ENCODE measurements around the gene APC2. TPM values are rescaled to one million over a fixed set of nuclear protein-coding genes. Genes with fewer than 3 reads are reported as not detected.

The APC2 gene
- total RNA-seq, 2 experiments from 2014 or later, result 0.57 to 5.5 TPM

DNA sequence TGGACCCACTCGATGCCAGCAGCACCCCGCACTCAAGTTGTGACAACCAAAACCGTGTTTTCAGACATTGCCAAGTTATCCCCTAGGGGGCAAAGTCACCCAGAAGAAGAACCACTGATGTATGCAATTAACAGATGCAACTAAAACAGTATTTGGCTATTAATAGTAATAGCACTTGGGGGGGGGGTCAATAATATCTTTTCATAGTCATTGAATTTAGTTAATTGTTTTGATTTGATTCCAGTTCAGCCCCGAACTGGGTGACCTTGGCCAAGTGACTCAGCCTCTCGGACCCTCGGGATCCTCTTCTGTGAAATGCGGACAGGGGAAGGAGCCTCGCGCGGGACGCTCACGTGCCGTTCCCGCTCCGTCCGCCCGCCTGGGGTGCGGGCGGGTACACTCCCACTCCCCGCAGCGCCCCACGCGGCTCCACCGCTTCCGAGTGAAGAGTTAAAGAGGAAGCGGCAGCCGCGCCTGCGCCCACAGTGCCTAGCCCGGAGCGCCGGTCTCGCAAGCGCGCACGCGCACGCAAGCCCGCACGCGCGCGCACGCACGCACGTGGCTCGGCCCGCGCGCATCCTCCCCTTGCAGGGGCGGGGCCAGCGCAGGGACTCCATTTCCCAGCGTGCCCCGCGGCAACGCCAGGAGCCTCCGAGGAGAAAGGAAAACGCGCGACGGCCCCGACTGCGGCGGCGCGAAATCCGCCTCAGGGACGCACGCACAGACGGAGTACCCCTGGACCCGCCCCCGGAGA lies 43.0 kb upstream of the APC2 start:
- Histone ChIP-seq H3K27ac (ENCODE audit: low read depth, low read length, poor library complexity, severe bottlenecking) (peak overlapping the region; percentile 78), H3K4me1 (ENCODE audit: insufficient read depth, low read length, poor library complexity, severe bottlenecking) (peaks cover 21% of the 10 kb centered on the region), H3K9me3 (ENCODE audit: low read length) (no peaks in the 10 kb centered on the region), H3K4me3 (ENCODE audit: low read depth, low read length, poor library complexity, severe bottlenecking) (peak overlapping the region; percentile 71), H3K79me2 (ENCODE audit: insufficient read depth, low read depth, low read length) (peaks cover 42% of the 10 kb centered on the region), H4K20me1 (ENCODE audit: insufficient read depth, low read length) (peaks cover 27% of the 10 kb centered on the region), H3K36me3 (ENCODE audit: insufficient read depth, low read length) (peaks cover 35% of the 10 kb centered on the region), H3K4me2 (ENCODE audit: low read length) (peak overlapping the region; percentile 95), H2AFZ (ENCODE audit: low read length) (peak overlapping the region; percentile 70; the same call in 1 of the 2 replicates), H3K9me2 (ENCODE audit: insufficient read depth, low read length) (no peaks in the 10 kb centered on the region)
- intact Hi-C loops (cut with micrococcal nuclease; ENCODE audit: unreplicated experiment), result loop anchor here (1.0 to 5.0 kb wide), 4 partner anchors 24 to 385 kb away; partner anchors contain the start of genes C19orf25, NDUFS7, RNU6-2 and RPS15
- ChIA-PET POLR2A (no interaction called here), CTCF (ENCODE audit: unreplicated experiment) (no interaction called here)
- no peak for TF ChIP-seq EZH2phosphoT487 (IDR thresholded peaks at IDR 0.05; ENCODE audit: borderline replicate concordance, low read depth, low read length)
- TF ChIP-seq, protein P1, sequence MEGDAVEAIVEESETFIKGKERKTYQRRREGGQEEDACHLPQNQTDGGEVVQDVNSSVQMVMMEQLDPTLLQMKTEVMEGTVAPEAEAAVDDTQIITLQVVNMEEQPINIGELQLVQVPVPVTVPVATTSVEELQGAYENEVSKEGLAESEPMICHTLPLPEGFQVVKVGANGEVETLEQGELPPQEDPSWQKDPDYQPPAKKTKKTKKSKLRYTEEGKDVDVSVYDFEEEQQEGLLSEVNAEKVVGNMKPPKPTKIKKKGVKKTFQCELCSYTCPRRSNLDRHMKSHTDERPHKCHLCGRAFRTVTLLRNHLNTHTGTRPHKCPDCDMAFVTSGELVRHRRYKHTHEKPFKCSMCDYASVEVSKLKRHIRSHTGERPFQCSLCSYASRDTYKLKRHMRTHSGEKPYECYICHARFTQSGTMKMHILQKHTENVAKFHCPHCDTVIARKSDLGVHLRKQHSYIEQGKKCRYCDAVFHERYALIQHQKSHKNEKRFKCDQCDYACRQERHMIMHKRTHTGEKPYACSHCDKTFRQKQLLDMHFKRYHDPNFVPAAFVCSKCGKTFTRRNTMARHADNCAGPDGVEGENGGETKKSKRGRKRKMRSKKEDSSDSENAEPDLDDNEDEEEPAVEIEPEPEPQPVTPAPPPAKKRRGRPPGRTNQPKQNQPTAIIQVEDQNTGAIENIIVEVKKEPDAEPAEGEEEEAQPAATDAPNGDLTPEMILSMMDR (conservative IDR thresholded peaks at IDR 0.05; ENCODE audit: low read length), result peak; percentile 78
- BruUV-seq (replicated peaks), result TSS peak; percentile 98
- DNase-seq (ENCODE audit: low spot score), result peak; percentile 100

DNA sequence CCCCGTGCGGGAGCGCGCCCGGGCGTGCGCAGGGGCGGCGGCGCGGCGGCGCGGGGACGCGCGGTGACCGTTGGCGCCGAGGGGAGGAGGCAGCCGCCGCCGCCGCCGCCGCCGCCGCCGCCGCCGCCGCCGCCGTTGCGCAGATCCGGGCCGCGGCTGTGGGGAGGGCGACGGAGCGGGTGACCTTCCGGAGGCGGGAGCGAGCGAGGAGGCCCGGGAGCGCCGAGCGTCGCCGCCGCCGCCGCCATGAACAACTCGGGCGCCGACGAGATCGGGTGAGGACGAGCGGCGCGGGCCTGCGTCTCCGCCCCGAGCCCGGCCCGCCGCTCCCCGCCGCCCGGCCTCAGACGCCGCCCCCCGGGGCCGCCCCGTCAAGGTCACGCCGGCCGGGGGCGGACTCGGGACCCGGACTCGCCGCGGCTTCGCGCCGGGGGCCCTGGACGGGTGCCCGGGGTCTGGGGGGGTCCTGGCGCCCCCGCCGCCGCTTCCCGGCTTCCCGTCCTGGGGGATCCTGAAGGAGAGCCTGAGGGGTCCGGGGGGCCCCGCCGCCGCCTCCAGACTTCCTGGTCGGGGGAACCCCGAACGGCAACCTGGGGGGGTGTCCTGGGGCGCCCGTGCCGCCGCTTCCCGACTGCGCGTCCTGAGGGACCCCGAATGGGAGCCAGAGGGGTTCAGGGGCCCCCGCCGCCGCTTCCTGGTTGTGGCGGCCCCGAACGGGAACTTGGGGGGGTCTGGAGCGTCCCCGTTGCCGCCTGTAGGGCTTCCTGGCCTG lies 42.2 kb upstream of the APC2 start, which contains the start of gene DAZAP1:
Gene DAZAP1, plus strand, starts transcription at position 59 of the 772 bp plus-strand sequence. Its CDS starts 188 bp downstream, at position 247.
- Histone ChIP-seq H2AFZ (ENCODE audit: low read length) (peak within 1 kb of the TSS; percentile 70; the same call in 1 of the 2 replicates), H4K20me1 (ENCODE audit: insufficient read depth, low read length) (peaks cover 27% of the 10 kb centered on the region), H3K4me1 (ENCODE audit: insufficient read depth, low read length, poor library complexity, severe bottlenecking) (peaks cover 21% of the 10 kb centered on the region), H3K4me2 (ENCODE audit: low read length) (peak within 1 kb of the TSS; percentile 99), H3K4me3 (ENCODE audit: low read depth, low read length, poor library complexity, severe bottlenecking) (peak within 1 kb of the TSS; percentile 100), H3K9me2 (ENCODE audit: insufficient read depth, low read length) (no peaks in the 10 kb centered on the region), H3K79me2 (ENCODE audit: insufficient read depth, low read depth, low read length) (peaks cover 50% of the 10 kb centered on the region), H3K36me3 (ENCODE audit: insufficient read depth, low read length) (peaks cover 43% of the 10 kb centered on the region), H3K9me3 (ENCODE audit: low read length) (no peaks in the 10 kb centered on the region), H3K27ac (ENCODE audit: low read depth, low read length, poor library complexity, severe bottlenecking) (peak within 1 kb of the TSS; percentile 87)
- CTCF ChIA-PET (ENCODE audit: unreplicated experiment), result no interaction called here
- POLR2A ChIA-PET, result no interaction called here
- BruUV-seq (replicated peaks), result no TSS peak
- no peak for DNase-seq (ENCODE audit: low spot score)
- intact Hi-C loops (cut with micrococcal nuclease; ENCODE audit: unreplicated experiment), result loop anchor here (1.0 to 5.0 kb wide), 4 partner anchors 25 to 385 kb away; partner anchors contain the start of genes C19orf25, NDUFS7, RNU6-2 and RPS15
- TF ChIP-seq, protein P1 (conservative IDR thresholded peaks at IDR 0.05; ENCODE audit: low read length), result no peak
- no peak for TF ChIP-seq EZH2phosphoT487 (IDR thresholded peaks at IDR 0.05; ENCODE audit: borderline replicate concordance, low read depth, low read length)
